Measurements from ENCODE around the gene CPTP. TPM values are rescaled to one million over a fixed set of nuclear protein-coding genes. Genes with fewer than 3 reads are reported as not detected.

Gene CPTP
- polyA plus RNA-seq, 1 donor, result 20.2 TPM

GRCh38 chr1:1336931-1337792 is 12.6 kb downstream of the CPTP start:
- DNase-seq, result no peak

- no peak for DNase-seq
Measured at GRCh38 chr1:1337793-1338147, 13.2 kb downstream of the CPTP start.

- DNase-seq, result no peak
Measured at GRCh38 chr1:1338278-1338677, 13.7 kb downstream of the CPTP start.

GRCh38 chr1:1340185-1340584 is 15.6 kb downstream of the CPTP start:
- no peak for DNase-seq

GRCh38 chr1:1340791-1341548 is 16.4 kb downstream of the CPTP start:
- no peak for DNase-seq

GRCh38 chr1:1341549-1342021 is 17.0 kb downstream of the CPTP start:
- DNase-seq, result no peak

- DNase-seq, result no peak
Measured at GRCh38 chr1:1342061-1342562, 17.5 kb downstream of the CPTP start.

- DNase-seq, result no peak
Measured at GRCh38 chr1:1342584-1343115, 18.0 kb downstream of the CPTP start.

GRCh38 chr1:1343811-1344421 is 19.3 kb downstream of the CPTP start:
- no peak for DNase-seq

- DNase-seq, result no peak
Measured at GRCh38 chr1:1344655-1345361, 20.2 kb downstream of the CPTP start.

GRCh38 chr1:1345384-1345783 is 20.8 kb downstream of the CPTP start:
- no peak for DNase-seq

GRCh38 chr1:1345860-1346500 is 21.4 kb downstream of the CPTP start:
- DNase-seq, result no peak

- no peak for DNase-seq
Measured at GRCh38 chr1:1346501-1346890, 21.9 kb downstream of the CPTP start.

- no peak for DNase-seq
Measured at GRCh38 chr1:1347026-1347595, 22.5 kb downstream of the CPTP start.

GRCh38 chr1:1347663-1348419 is 23.2 kb downstream of the CPTP start:
- no peak for DNase-seq

- no peak for DNase-seq
Measured at GRCh38 chr1:1348420-1349255, 24.0 kb downstream of the CPTP start.

GRCh38 chr1:1349256-1350012 is 24.8 kb downstream of the CPTP start, which contains the start of gene DVL1:
Gene DVL1, minus strand, starts transcription at chr1:1349418. Its CDS starts 353 bp downstream, at chr1:1349065.
- peak; percentile 80 for DNase-seq
